ENCODE results near the gene ZNF648. TPM values are rescaled to one million over a fixed set of nuclear protein-coding genes. Genes with fewer than 3 reads are reported as not detected.
"Not testable (repeated sequence)": the region's sequence is repeated elsewhere in the genome, so short reads cannot be mapped to it uniquely, and the experiment has no call there.

The ZNF648 gene
- polyA plus RNA-seq, 6 donors from 2014 or later = not detected

DNA sequence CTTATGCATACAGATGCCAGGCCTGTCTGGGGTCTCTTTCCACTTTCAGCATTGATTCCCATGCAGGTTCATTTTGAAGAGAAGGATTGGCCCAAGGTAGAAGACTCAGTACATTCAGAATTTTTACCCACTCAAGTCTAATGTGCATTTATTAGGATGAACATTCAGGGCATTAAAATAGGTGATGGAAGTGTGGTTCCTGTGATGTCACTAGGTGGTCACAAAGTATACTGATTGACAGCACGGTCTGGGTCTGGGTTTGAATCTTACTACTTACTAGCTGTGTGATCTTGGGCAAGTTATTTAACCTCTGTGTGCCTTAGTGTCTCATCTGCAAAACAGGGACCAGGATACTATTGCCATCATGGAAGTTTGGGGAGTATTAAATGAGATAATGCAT, 711 bp upstream of the ZNF648 start:
- Mint-ChIP-seq H3K27ac (no peak overlapping the region), H3K27me3 (peaks cover 53 to 83% (median 79%) of the 10 kb centered on the region in 3 donors), H3K4me3 (no peak overlapping the region), H3K36me3 (peaks cover 0 to 3% of the 10 kb centered on the region in 2 donors), H3K4me1 (peaks cover 0 to 5% (median 0%) of the 10 kb centered on the region in 3 donors), H3K9me3 (peaks cover 0 to 12% (median 2%) of the 10 kb centered on the region in 7 donors)
- ATAC-seq (ENCODE audit: low read depth in 2 of 2) (no peak), DNase-seq (no peak)

GRCh38 chr1:182060877-182061276, 635 bp downstream of the ZNF648 start:
- DNase-seq = no peak
- no peak for ATAC-seq (ENCODE audit: low read depth in 2 of 2)
- Mint-ChIP-seq H3K36me3 (peaks cover 0 to 3% of the 10 kb centered on the region in 2 donors), H3K27ac (no peak overlapping the region), H3K27me3 (peaks cover 50 to 85% (median 83%) of the 10 kb centered on the region in 3 donors), H3K4me1 (peaks cover 0 to 5% (median 0%) of the 10 kb centered on the region in 3 donors), H3K9me3 (peaks cover 0 to 12% (median 2%) of the 10 kb centered on the region in 7 donors), H3K4me3 (no peak overlapping the region)

DNA sequence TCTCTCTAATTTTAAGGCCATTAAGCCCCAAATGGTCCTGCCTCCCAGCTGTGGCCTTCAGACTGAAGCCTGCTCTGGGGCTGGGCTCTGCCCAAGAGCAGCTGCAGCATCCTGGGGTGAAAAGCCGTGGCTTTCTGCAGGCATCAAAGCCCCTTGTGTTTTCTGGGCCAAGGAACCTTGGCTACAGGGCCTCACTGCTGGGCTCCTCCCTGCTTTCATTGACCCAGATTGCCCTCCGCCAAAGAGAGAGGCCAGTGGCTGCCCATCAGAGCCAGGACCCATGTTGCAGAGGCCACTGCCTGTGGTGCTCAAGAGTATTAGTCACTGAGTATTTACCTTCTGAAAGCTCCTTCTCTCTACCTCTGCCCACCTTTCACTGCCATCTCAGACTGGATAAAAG, 1.6 kb downstream of the ZNF648 start:
- Mint-ChIP-seq H3K4me3 (no peak overlapping the region), H3K27me3 (peaks cover 49 to 83% (median 82%) of the 10 kb centered on the region in 3 donors), H3K36me3 (no peaks in the 10 kb centered on the region), H3K4me1 (peaks cover 0 to 5% (median 0%) of the 10 kb centered on the region in 3 donors), H3K27ac (no peak overlapping the region), H3K9me3 (peaks cover 0 to 12% (median 2%) of the 10 kb centered on the region in 7 donors)
- ATAC-seq (ENCODE audit: low read depth in 2 of 2) (no peak), DNase-seq (no peak)

DNA sequence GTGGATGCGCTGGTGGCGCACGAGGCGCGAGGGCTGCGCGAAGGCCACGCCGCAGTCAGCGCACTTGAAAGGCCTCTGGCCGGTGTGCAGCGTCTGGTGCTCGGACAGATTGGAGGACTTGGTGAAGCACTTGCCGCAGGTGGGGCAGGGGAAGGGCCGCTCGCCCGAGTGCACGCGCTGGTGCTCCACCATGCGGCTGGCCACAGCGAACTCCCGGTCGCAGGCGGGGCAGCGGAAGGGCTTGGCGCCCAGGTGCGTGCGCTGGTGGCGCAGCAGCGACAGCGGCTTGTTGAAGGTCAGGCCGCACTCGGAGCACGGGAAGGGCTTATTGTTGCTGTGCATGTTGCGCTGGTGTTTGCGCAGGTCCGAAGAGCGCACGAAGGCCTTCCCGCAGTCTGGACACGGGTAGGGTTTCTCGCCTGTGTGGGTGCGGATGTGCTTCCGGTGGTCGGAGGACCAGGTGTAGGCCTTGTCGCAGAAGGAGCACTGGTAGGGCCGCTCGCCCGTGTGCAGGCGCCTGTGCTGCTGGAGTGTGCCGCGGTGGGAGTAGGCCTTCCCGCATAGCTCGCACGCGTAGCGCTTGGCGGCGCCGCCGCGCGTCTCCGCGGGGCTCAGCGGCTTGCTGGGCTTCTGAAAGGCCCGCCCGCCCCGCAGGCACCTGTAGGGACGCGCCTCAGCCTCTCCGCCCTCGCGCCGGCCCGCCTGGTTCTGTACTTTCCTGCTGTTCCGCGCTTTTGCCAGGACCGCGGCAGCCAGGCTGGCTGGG, 4.7 kb downstream of the ZNF648 start:
- H3K27me3 Mint-ChIP-seq = peaks cover 48 to 70% (median 57%) of the 10 kb centered on the region in 3 donors
- H3K4me3 Mint-ChIP-seq = no peak overlapping the region
- no peaks in the 10 kb centered on the region for H3K36me3 Mint-ChIP-seq
- ATAC-seq (ENCODE audit: low read depth in 2 of 2) (no peak), DNase-seq (no peak)
- no peak overlapping the region for H3K27ac Mint-ChIP-seq
- H3K9me3 Mint-ChIP-seq = no peaks in the 10 kb centered on the region
- H3K4me1 Mint-ChIP-seq = peaks cover 0 to 5% (median 0%) of the 10 kb centered on the region in 3 donors

DNA sequence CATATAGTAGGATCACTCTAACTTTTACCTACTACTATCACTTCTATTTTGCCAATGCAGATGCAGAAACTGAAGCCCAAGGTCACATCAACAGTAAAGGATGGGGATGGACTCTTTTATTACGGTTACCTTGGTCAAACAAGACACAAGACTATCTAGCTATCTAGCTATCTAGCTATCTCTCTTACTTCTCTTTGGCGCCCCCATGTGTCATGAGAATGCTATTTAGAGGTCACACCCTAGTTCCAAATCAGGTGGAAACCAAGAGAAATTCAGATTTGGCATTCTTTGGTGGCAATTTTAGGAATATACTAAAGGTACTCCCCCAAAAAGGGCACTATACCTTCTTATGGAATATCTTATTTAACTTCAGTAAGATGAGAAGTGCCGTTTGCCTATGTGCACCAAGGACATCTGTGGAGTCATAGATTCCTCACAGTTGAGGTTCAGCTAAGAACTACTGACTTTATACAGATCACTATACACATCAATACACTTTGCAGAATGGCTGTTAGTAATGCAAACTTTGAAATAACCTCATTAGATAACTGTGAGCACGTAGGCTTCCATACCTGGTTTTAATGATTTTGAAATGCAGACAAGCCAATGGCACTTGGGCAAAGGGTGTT, 6.7 kb downstream of the ZNF648 start:
- Mint-ChIP-seq H3K9me3 (no peaks in the 10 kb centered on the region), H3K27me3 (peaks cover 43 to 57% (median 43%) of the 10 kb centered on the region in 3 donors), H3K4me1 (peaks cover 0 to 5% (median 0%) of the 10 kb centered on the region in 3 donors), H3K36me3 (no peaks in the 10 kb centered on the region), H3K4me3 (no peak overlapping the region), H3K27ac (peak overlapping the region in 1 of 6 donors; percentile 18)
- ATAC-seq (ENCODE audit: low read depth in 2 of 2) (peak in 1 of 2 donors; percentile 41), DNase-seq (peak; percentile 25)

- H3K4me1 Mint-ChIP-seq = no peaks in the 10 kb centered on the region
These were observed 9.2 kb downstream of the ZNF648 start for GRCh38 chr1:182052355-182052754.

GRCh38 chr1:182051938-182052337, 9.6 kb downstream of the ZNF648 start:
- H3K27ac Mint-ChIP-seq = no peak overlapping the region
- H3K4me1 Mint-ChIP-seq = no peaks in the 10 kb centered on the region
- peaks cover 0 to 4% (median under 1%) of the 10 kb centered on the region in 7 donors for H3K9me3 Mint-ChIP-seq
- H3K36me3 Mint-ChIP-seq = no peaks in the 10 kb centered on the region
- no peak for DNase-seq
- H3K4me3 Mint-ChIP-seq = no peak overlapping the region
- peaks cover 25 to 40% (median 34%) of the 10 kb centered on the region in 3 donors for H3K27me3 Mint-ChIP-seq
- no peak for ATAC-seq (ENCODE audit: low read depth in 2 of 2)

More at GRCh38 chr1:182052355-182052754, 9.2 kb downstream of the ZNF648 start:
- no peaks in the 10 kb centered on the region for H3K36me3 Mint-ChIP-seq
- no peak for DNase-seq
- H3K4me3 Mint-ChIP-seq = no peak overlapping the region
- no peak for ATAC-seq (ENCODE audit: low read depth in 2 of 2)
- H3K27ac Mint-ChIP-seq = no peak overlapping the region
- no peaks in the 10 kb centered on the region for H3K9me3 Mint-ChIP-seq
- peaks cover 30 to 40% (median 36%) of the 10 kb centered on the region in 3 donors for H3K27me3 Mint-ChIP-seq

- H3K4me1 Mint-ChIP-seq = no peaks in the 10 kb centered on the region
- no peaks in the 10 kb centered on the region for H3K36me3 Mint-ChIP-seq
- peak overlapping the region in 1 of 6 donors; percentile 37 for H3K27ac Mint-ChIP-seq
- H3K4me3 Mint-ChIP-seq = no peak overlapping the region
- peaks cover 15 to 30% (median 29%) of the 10 kb centered on the region in 3 donors for H3K27me3 Mint-ChIP-seq
- ATAC-seq (ENCODE audit: low read depth in 2 of 2) (no peak), DNase-seq (no peak)
- peaks cover 0 to 13% (median 10%) of the 10 kb centered on the region in 7 donors for H3K9me3 Mint-ChIP-seq
These were observed 10.7 kb downstream of the ZNF648 start for GRCh38 chr1:182050481-182051448.

- ATAC-seq (ENCODE audit: low read depth in 2 of 2) (no peak), DNase-seq (no peak)
- peaks cover 12 to 23% (median 16%) of the 10 kb centered on the region in 3 donors for H3K27me3 Mint-ChIP-seq
- peaks cover 0 to 33% (median 22%) of the 10 kb centered on the region in 7 donors for H3K9me3 Mint-ChIP-seq
- H3K36me3 Mint-ChIP-seq = peaks cover 0 to 8% of the 10 kb centered on the region in 2 donors
- no peak overlapping the region for H3K27ac Mint-ChIP-seq
- H3K4me1 Mint-ChIP-seq = no peaks in the 10 kb centered on the region
- H3K4me3 Mint-ChIP-seq = no peak overlapping the region
These were observed 12.9 kb downstream of the ZNF648 start for GRCh38 chr1:182048562-182048961.

DNA sequence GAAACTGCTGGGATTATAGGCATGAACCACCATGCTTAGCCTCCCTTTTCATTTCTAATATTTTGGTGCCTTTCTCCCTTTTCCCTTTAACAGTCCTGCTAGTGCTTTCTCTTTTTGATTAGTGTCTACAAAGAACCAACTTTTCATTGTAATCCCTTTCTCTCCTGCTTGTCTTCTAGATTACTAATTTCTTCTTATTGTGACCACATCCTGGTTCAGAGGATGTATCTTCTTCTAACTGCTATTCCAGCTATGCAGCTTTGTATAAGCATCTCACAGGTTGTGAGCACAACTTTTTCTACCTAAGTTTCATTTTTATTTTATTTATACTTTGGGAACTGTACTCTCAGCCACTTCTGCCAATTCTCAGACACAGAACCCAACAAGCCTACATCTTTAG, 14.7 kb downstream of the ZNF648 start:
- peaks cover 0 to 8% of the 10 kb centered on the region in 2 donors for H3K36me3 Mint-ChIP-seq
- H3K9me3 Mint-ChIP-seq = peaks cover 0 to 33% (median 25%) of the 10 kb centered on the region in 7 donors
- peaks cover 14 to 23% (median 17%) of the 10 kb centered on the region in 3 donors for H3K27me3 Mint-ChIP-seq
- no peaks in the 10 kb centered on the region for H3K4me1 Mint-ChIP-seq
- ATAC-seq (ENCODE audit: low read depth in 2 of 2) = no peak
- H3K27ac Mint-ChIP-seq = no peak overlapping the region
- H3K4me3 Mint-ChIP-seq = no peak overlapping the region
- DNase-seq = no peak

DNA sequence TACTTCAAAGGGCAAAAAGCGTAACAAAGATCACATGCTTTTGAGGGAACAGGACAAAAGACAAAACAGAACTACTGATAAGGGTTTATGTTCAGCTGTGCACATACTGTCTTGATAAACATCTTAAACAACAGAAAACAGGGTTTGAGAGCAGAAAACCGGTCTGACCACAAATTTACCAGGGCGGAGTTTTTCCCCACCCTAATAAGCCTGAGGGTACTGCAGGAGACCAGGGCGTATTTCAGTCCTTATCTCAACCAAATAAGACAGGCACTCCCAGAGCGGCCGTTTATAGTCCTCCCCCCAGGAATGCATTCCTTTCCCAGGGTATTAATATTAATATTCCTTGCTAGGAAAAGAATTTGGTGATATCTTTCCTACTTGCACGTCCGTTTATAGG, 16.0 kb downstream of the ZNF648 start:
- not testable (repeated sequence) for ATAC-seq (ENCODE audit: low read depth in 2 of 2); H3K4me3 Mint-ChIP-seq; DNase-seq; H3K4me1 Mint-ChIP-seq; H3K36me3 Mint-ChIP-seq; H3K27ac Mint-ChIP-seq
- peaks cover 0 to 33% (median 31%) of the 10 kb centered on the region in 7 donors for H3K9me3 Mint-ChIP-seq
- peaks cover 11 to 22% (median 14%) of the 10 kb centered on the region in 3 donors for H3K27me3 Mint-ChIP-seq

- Mint-ChIP-seq H3K27me3 (peaks cover 12 to 20% (median 17%) of the 10 kb centered on the region in 3 donors), H3K4me1 (no peaks in the 10 kb centered on the region), H3K27ac (no peak overlapping the region), H3K9me3 (peaks cover 0 to 59% (median 40%) of the 10 kb centered on the region in 7 donors), H3K36me3 (peaks cover 0 to 9% of the 10 kb centered on the region in 2 donors), H3K4me3 (no peak overlapping the region)
- DNase-seq (no peak), ATAC-seq (ENCODE audit: low read depth in 2 of 2) (no peak)
These were observed 19.9 kb downstream of the ZNF648 start for GRCh38 chr1:182041615-182042014.

DNA sequence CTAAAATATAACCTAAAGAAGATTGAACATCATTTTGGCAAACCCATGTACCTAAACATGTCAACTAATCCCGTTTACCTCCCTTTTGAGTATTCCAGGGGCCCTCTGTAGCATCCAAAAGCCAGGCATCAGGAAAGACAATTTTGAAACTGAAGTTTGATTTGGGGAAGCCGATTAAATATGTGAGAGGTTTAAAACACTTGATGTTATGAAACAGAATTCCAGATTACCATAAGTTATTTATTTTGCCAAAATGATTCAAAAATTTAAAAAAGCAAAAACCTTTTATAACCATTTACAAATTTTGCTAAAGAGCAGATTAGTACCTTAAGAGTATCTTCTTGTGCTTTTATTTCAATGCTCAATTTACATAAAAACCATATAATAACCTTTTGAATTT, 23.3 kb downstream of the ZNF648 start:
- no peak overlapping the region for H3K27ac Mint-ChIP-seq
- peaks cover 9 to 32% (median 19%) of the 10 kb centered on the region in 3 donors for H3K27me3 Mint-ChIP-seq
- no peak for ATAC-seq (ENCODE audit: low read depth in 2 of 2)
- H3K4me1 Mint-ChIP-seq = no peaks in the 10 kb centered on the region
- H3K9me3 Mint-ChIP-seq = peaks cover 0 to 40% (median 21%) of the 10 kb centered on the region in 7 donors
- H3K36me3 Mint-ChIP-seq = peaks cover 0 to 13% of the 10 kb centered on the region in 2 donors
- no peak for DNase-seq
- no peak overlapping the region for H3K4me3 Mint-ChIP-seq

Data from naive B cell (primary cell).